Endothelial cell of umbilical vein (primary cell): ENCODE results near the gene VWA7. TPM values are rescaled to one million over a fixed set of nuclear protein-coding genes. Genes with fewer than 3 reads are reported as not detected.

Source experiments
- BruUV-seq: library from RNA; stranded (reverse); fragments of 400-500 nt; replicated peaks from 2 replicates; lab custom pipeline; 2021; lab: Mats Ljungman, UMichigan
- CTCF ChIA-PET: fragments of 300-600, 350-600 bp; sonication (Branson Sonifier 250); formaldehyde crosslinking; loops from one replicate; lab custom pipeline; 2021; ENCODE audit warnings: antibody characterized with exemption, inconsistent platforms; lab: Charles Lee
- POLR2A ChIA-PET: fragments of 300-600, 350-600 bp; sonication (Branson Sonifier 250); formaldehyde crosslinking; loops from one replicate; lab custom pipeline; 2021; ENCODE audit warnings: antibody characterized with exemption, inconsistent platforms; lab: Charles Lee
- DNase-seq: peaks from one replicate; pipeline ENCODE4 v3.0.0-alpha.2; 2011; ENCODE audit warnings: low read depth, low spot score
- FAIRE-seq: peaks from 2 replicates; lab custom pipeline; 2011; peaks lifted over from hg19 to GRCh38; lab: Jason Lieb, UNC
- H2AFZ ChIP-seq: 2 replicates; pipeline ENCODE4 v1.6.0; 2012; ENCODE audit warnings: low read depth, low read length, control low read depth, inconsistent platforms
- H3K27ac ChIP-seq: 2 replicates; pipeline ENCODE4 v1.5.1; 2011; ENCODE audit warnings: low read depth, mild to moderate bottlenecking, control low read depth, low read length, moderate library complexity; ENCODE audit not compliant: insufficient read depth
- H3K27me3 ChIP-seq, 2 experiments: 2 replicates each; pipeline versions ENCODE4 v1.6.0 to v1.6.1; 2011; ENCODE audit warnings: low read length in 2 of 2, mixed read lengths in 1 of 2; ENCODE audit not compliant: control insufficient read depth in 2 of 2, insufficient read depth in 2 of 2
- H3K36me3 ChIP-seq, 2 experiments: 2 replicates in 1 of 2; 3 replicates in 1 of 2; pipeline ENCODE4 v1.5.1; 2011; ENCODE audit warnings: low read length in 2 of 2, mild to moderate bottlenecking in 1 of 2, moderate library complexity in 1 of 2; ENCODE audit not compliant: control insufficient read depth in 2 of 2, insufficient read depth in 2 of 2; ENCODE audit errors: extremely low read depth in 1 of 2
- H3K4me1 ChIP-seq: 3 replicates; pipeline ENCODE4 v1.5.1; 2011; ENCODE audit warnings: mild to moderate bottlenecking, low read length; ENCODE audit not compliant: control insufficient read depth, insufficient read depth; ENCODE audit errors: extremely low read depth
- H3K4me2 ChIP-seq: 2 replicates; pipeline ENCODE4 v1.6.1; 2011; ENCODE audit warnings: low read length, control low read depth, mixed read lengths; ENCODE audit not compliant: insufficient read depth
- H3K4me3 ChIP-seq, 3 experiments: fragments of 200-600 bp in 1 of 3; sonication (generic), shearing (Covaris generic) in 1 of 3; replicated peaks in 1 of 3; 2 replicates each; pipeline ENCODE4 v1.5.1; 2011 to 2016; ENCODE audit warnings: control low read depth in 3 of 3, low read length in 3 of 3, mild to moderate bottlenecking in 2 of 3, inconsistent platforms in 1 of 3, low read depth in 1 of 3, moderate library complexity in 1 of 3; ENCODE audit not compliant: insufficient read depth in 1 of 3
- H3K79me2 ChIP-seq: 2 replicates; pipeline ENCODE4 v1.6.0; 2012; ENCODE audit warnings: low read length, inconsistent platforms; ENCODE audit not compliant: control insufficient read depth, insufficient read depth
- H3K9ac ChIP-seq: replicated peaks from 2 replicates; pipeline ENCODE3; 2011; ENCODE audit warnings: low read length, control low read depth; ENCODE audit not compliant: insufficient read depth; ENCODE audit errors: extremely low read depth
- H3K9me1 ChIP-seq: replicated peaks from 3 replicates; pipeline ENCODE4 v1.6.0; 2011; ENCODE audit warnings: mild to moderate bottlenecking, low read length; ENCODE audit not compliant: control insufficient read depth, insufficient read depth; ENCODE audit errors: extremely low read depth
- H3K9me3 ChIP-seq: replicated peaks from 2 replicates; pipeline ENCODE4 v1.5.1; 2012; ENCODE audit warnings: low read length, inconsistent platforms; ENCODE audit not compliant: control insufficient read depth, insufficient read depth
- H4K20me1 ChIP-seq: replicated peaks from 2 replicates; pipeline ENCODE3; 2011; ENCODE audit warnings: mild to moderate bottlenecking, low read length; ENCODE audit not compliant: control insufficient read depth, insufficient read depth; ENCODE audit errors: extremely low read depth
- CTCF ChIP-seq, 2 donors: IDR thresholded peaks; 1 replicate in 1 of 2; 2 replicates in 1 of 2; pipeline ENCODE4 v1.5.1; 2011; ENCODE audit warnings: low read length in 2 of 2, mild to moderate bottlenecking in 2 of 2, moderate library complexity in 2 of 2, control low read depth in 1 of 2, inconsistent platforms in 1 of 2, low read depth in 1 of 2; ENCODE audit not compliant: insufficient read depth in 1 of 2; ENCODE audit errors: extremely low read depth in 1 of 2
- EZH2 ChIP-seq: IDR thresholded peaks from 2 replicates; pipeline ENCODE4 v1.6.1; 2012; ENCODE audit warnings: borderline replicate concordance, low read depth, mild to moderate bottlenecking, moderate library complexity, low read length, inconsistent platforms; ENCODE audit not compliant: severe bottlenecking
- FOS ChIP-seq: IDR thresholded peaks from 2 replicates; pipeline ENCODE4 v1.6.1; 2011; ENCODE audit warnings: mild to moderate bottlenecking, low read length, moderate library complexity, borderline replicate concordance; ENCODE audit not compliant: insufficient read depth
- GATA2 ChIP-seq: IDR thresholded peaks from 2 replicates; pipeline ENCODE4 v1.7.0; 2011; ENCODE audit warnings: low read depth, mild to moderate bottlenecking, moderate library complexity, mixed read lengths, low read length; ENCODE audit not compliant: insufficient read length, insufficient read depth
- JUN ChIP-seq: IDR thresholded peaks from 2 replicates; pipeline ENCODE4 v1.6.1; 2011; ENCODE audit warnings: borderline replicate concordance, low read depth; ENCODE audit not compliant: insufficient read length, insufficient read depth
- MAX ChIP-seq: IDR thresholded peaks from 2 replicates; pipeline ENCODE4 v1.6.1; 2011; ENCODE audit not compliant: insufficient read depth, insufficient read length
- MYC ChIP-seq: IDR thresholded peaks from one replicate; pipeline ENCODE4 v1.6.1; 2011; ENCODE audit warnings: mild to moderate bottlenecking, low read depth, low read length
- POLR2A ChIP-seq: IDR thresholded peaks from 2 replicates; pipeline ENCODE4 v1.6.1; 2012; ENCODE audit warnings: low read depth, mild to moderate bottlenecking, control low read depth, low read length
- POLR2AphosphoS5 ChIP-seq: IDR thresholded peaks from 2 replicates; pipeline ENCODE4 v1.6.1; 2012; ENCODE audit warnings: low read depth, mild to moderate bottlenecking, control low read depth, low read length, moderate library complexity; ENCODE audit not compliant: insufficient read depth
- dilution Hi-C: fragments of 300-500 bp; cut with MboI; formaldehyde crosslinking; loops from one replicate; pipeline ENCODE4 v1.15.0; 2019; ENCODE audit warnings: low sequenced_read_pairs; ENCODE audit not compliant: extremely low pct_ligation_motif_present
- intact Hi-C: fragments of 100-400 bp; cut with micrococcal nuclease; formaldehyde crosslinking; loops from one replicate; pipeline ENCODE4 v1.10.0; 2022
- polyA plus RNA-seq, 4 experiments: library from polyadenylated mRNA; depleted of rRNA in 3 of 4; stranded (reverse) in 3 of 4; unstranded in 1 of 4; fragments of >200 nt; gene quantifications; 2 replicates each; pipeline versions ENCODE4 v1.2.1 to v1.2.3, GENCODE V29; 2011 to 2012; ENCODE audit warnings: missing spikeins in 1 of 4
- total RNA-seq: library from RNA; stranded (reverse); gene quantifications from 2 replicates; pipeline ENCODE4 v1.2.3, GENCODE V29; 2021

The VWA7 gene
- total and polyA plus RNA-seq, 2 donors (not counting 3 experiments of a cell fraction or from before 2014, with no cell fraction given) = 0.11 to 0.51 TPM

- no peak overlapping the region for H3K4me2 ChIP-seq
- peaks cover 13% of the 10 kb centered on the region for H3K4me1 ChIP-seq
- dilution Hi-C loops (no loop called here), intact Hi-C loops (no loop called here)
- H3K9me3 ChIP-seq = no peaks in the 10 kb centered on the region
- ChIA-PET POLR2A (no interaction called here), CTCF (interaction anchor here (2.5 kb wide), 1 partner anchor 17 kb away, joined by 18 read pairs; the partner anchor contains the start of genes HSPA1A and HSPA1L)
- H3K27ac ChIP-seq = no peak overlapping the region
- no peaks in the 10 kb centered on the region for H3K27me3 ChIP-seq
- FAIRE-seq = no peak
- no peaks in the 10 kb centered on the region for H4K20me1 ChIP-seq
- H3K4me3 ChIP-seq = no peak overlapping the region
- no peaks in the 10 kb centered on the region for H3K36me3 ChIP-seq
- H3K9me1 ChIP-seq = no peaks in the 10 kb centered on the region
- no peak overlapping the region for H2AFZ ChIP-seq
- no peak for DNase-seq
- TF ChIP-seq MYC (no peak), POLR2AphosphoS5 (no peak), GATA2 (no peak), MAX (no peak), POLR2A (no peak), FOS (no peak), EZH2 (no peak), CTCF (IDR thresholded peaks at IDR 0.05; ENCODE audit: extremely low read depth in 1 of 2, insufficient read depth in 1 of 2, low read depth in 1 of 2, low read length in 2 of 2) (no peak), JUN (no peak)
- no peak overlapping the region for H3K9ac ChIP-seq
- peaks cover 18% of the 10 kb centered on the region for H3K79me2 ChIP-seq
- BruUV-seq = no TSS peak
Measured at GRCh38 chr6:31797588-31797987, 20.5 kb upstream of the VWA7 start.
